Activated naive CD8-positive, alpha-beta T cell treated with anti-CD3 and anti-CD28 coated beads, Interleukin-2, amount 50 U/mL, for 24 hours (primary cell): ENCODE data around the gene PUS7L.

Source experiments
- ATAC-seq: fragments of 150-1000 bp; cut with Tn5 transposase; one replicate; pipeline ENCODE4 v1.10.0; 2021
- DNase-seq: peaks from one replicate; pipeline ENCODE4 v3.0.0; 2021
- H3K27ac Mint-ChIP-seq: one replicate; pipeline ENCODE4 v1.8.0; 2021; ENCODE audit warnings: mild to moderate bottlenecking, mixed read lengths
- H3K27me3 Mint-ChIP-seq: one replicate; pipeline ENCODE4 v1.8.0; 2021; ENCODE audit warnings: mixed read lengths
- H3K36me3 Mint-ChIP-seq: one replicate; pipeline ENCODE4 v1.8.0; 2021; ENCODE audit warnings: low read depth, mixed read lengths
- H3K4me1 Mint-ChIP-seq: one replicate; pipeline ENCODE4 v1.8.0; 2021; ENCODE audit warnings: mixed read lengths
- H3K4me3 Mint-ChIP-seq: one replicate; pipeline ENCODE4 v1.8.0; 2021; ENCODE audit warnings: mild to moderate bottlenecking, moderate library complexity, mixed read lengths
- H3K9me3 Mint-ChIP-seq: one replicate; pipeline ENCODE4 v1.8.0; 2021; ENCODE audit warnings: mixed read lengths

Gene PUS7L, protein sequence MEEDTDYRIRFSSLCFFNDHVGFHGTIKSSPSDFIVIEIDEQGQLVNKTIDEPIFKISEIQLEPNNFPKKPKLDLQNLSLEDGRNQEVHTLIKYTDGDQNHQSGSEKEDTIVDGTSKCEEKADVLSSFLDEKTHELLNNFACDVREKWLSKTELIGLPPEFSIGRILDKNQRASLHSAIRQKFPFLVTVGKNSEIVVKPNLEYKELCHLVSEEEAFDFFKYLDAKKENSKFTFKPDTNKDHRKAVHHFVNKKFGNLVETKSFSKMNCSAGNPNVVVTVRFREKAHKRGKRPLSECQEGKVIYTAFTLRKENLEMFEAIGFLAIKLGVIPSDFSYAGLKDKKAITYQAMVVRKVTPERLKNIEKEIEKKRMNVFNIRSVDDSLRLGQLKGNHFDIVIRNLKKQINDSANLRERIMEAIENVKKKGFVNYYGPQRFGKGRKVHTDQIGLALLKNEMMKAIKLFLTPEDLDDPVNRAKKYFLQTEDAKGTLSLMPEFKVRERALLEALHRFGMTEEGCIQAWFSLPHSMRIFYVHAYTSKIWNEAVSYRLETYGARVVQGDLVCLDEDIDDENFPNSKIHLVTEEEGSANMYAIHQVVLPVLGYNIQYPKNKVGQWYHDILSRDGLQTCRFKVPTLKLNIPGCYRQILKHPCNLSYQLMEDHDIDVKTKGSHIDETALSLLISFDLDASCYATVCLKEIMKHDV

DNA sequence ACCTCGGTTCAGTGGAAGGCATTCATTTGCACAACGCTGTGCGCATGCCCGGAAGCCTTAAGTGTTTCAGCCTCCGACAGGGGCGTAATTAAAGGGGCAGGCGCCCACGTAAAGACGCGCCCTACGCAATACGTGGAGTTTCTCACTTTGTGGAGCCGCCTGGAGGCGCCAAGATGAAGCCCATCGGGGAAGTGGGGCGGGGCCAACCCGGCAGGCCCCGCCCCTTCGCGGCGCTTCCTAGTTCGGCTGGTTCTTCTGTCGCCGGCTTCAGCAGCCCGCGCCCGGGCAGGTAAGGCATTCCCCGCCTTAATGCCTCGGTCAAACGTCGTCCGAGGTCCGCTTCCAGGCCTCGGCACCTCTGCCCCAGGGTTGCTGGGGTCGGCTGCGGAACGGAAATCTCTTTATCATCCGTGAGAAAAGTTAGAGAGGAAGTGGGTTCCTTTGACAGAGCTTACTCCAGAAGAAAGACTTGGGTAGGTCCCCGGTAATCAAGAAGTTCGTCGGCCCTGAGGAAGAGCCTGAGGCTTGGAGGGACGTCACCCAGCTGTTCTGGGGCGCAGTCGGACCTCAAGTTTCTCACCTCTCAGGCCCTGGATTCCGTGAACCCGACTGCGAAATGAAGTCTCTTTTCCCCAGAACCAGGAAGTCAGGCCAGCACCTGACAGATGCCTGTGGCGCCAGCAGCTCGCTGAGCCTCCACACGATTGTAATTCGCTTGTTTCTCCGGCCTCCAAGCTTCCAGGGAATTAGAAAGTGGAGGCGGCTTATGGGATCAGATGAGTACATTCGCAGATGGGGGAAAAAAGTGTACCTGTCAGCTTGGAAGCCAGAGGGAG lies at the start of gene PUS7L, which contains the start of gene IRAK4:
Gene PUS7L, minus strand, starts transcription at position 63 of the 836 bp plus-strand sequence. CDS start 3,545 bp downstream, outside the sequence.
Gene IRAK4, plus strand, starts transcription at position 224 of the 836 bp plus-strand sequence. CDS start 9,161 bp downstream, outside the sequence.
- Mint-ChIP-seq H3K27ac (peak within 1 kb of the TSS; percentile 97), H3K36me3 (peaks cover 29% of the 10 kb centered on the region), H3K4me1 (peaks cover 68% of the 10 kb centered on the region), H3K4me3 (peak within 1 kb of the TSS; percentile 81), H3K9me3 (peaks cover 5% of the 10 kb centered on the region), H3K27me3 (no peaks in the 10 kb centered on the region)
- peak; percentile 96 for ATAC-seq
- DNase-seq: peak; percentile 93

- Mint-ChIP-seq H3K9me3 (no peaks in the 10 kb centered on the region), H3K27ac (peak overlapping the region; percentile 100), H3K4me1 (peaks cover 51% of the 10 kb centered on the region), H3K4me3 (peak overlapping the region; percentile 99), H3K36me3 (peaks cover 11% of the 10 kb centered on the region), H3K27me3 (peaks cover 1% of the 10 kb centered on the region)
- DNase-seq (no peak), ATAC-seq (no peak)
These were observed 48.8 kb upstream of the PUS7L start for GRCh38 chr12:43807386-43807785.

- Mint-ChIP-seq H3K36me3 (peaks cover 16% of the 10 kb centered on the region), H3K9me3 (no peaks in the 10 kb centered on the region), H3K27ac (peak overlapping the region; percentile 100), H3K4me3 (peak overlapping the region; percentile 99), H3K4me1 (peaks cover 53% of the 10 kb centered on the region), H3K27me3 (peaks cover 1% of the 10 kb centered on the region)
- DNase-seq (no peak), ATAC-seq (no peak)
These were observed 48.1 kb upstream of the PUS7L start for GRCh38 chr12:43806737-43807072.

GRCh38 chr12:43805860-43806736 lies 47.5 kb upstream of the PUS7L start, which contains the start of gene TWF1:
TSS of gene TWF1 (minus strand) at chr12:43806317. CDS start at chr12:43806245, 72 bp downstream.
- DNase-seq (peak; percentile 93), ATAC-seq (peak; percentile 96)
- peaks cover 1% of the 10 kb centered on the region for H3K27me3 Mint-ChIP-seq
- H3K36me3 Mint-ChIP-seq: peaks cover 17% of the 10 kb centered on the region
- H3K9me3 Mint-ChIP-seq: no peaks in the 10 kb centered on the region
- H3K27ac Mint-ChIP-seq: peak within 1 kb of the TSS; percentile 100
- peak within 1 kb of the TSS; percentile 99 for H3K4me3 Mint-ChIP-seq
- peaks cover 48% of the 10 kb centered on the region for H3K4me1 Mint-ChIP-seq

GRCh38 chr12:43805149-43805859 lies 46.7 kb upstream of the PUS7L start:
- peaks cover 23% of the 10 kb centered on the region for H3K36me3 Mint-ChIP-seq
- no peaks in the 10 kb centered on the region for H3K9me3 Mint-ChIP-seq
- no peak for DNase-seq
- H3K4me3 Mint-ChIP-seq: peak overlapping the region; percentile 99
- ATAC-seq: no peak
- H3K4me1 Mint-ChIP-seq: peaks cover 45% of the 10 kb centered on the region
- H3K27ac Mint-ChIP-seq: peak overlapping the region; percentile 88
- H3K27me3 Mint-ChIP-seq: peaks cover 1% of the 10 kb centered on the region

DNA sequence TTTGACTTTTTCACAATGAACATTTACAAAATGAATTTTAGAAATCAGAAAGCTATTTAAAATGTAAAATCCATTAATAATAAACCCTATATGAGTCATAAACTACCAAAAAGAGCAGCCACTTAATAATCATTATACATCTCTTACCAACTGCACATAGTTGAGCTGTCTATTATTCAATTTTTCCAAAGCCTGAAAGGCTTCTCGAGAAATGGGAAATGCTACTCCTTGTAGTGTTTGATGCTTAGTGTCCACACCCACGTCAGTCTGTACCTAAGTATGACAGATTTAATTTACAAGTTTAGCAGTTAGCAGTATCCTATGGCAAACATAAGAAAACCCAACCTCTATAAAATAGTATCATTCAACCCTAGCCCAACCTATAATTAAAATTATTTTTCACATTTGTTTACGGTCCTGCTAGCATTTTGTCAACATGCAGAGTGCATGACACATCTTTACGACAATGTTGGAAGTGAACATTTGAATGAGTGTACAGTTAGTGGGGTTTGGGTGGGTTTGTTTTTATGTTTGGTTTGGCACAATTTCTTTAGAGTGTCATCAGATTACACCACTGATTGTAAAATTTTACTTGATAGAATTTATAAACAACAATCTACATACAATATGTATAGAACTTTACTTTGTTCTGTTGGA lies 39.1 kb upstream of the PUS7L start:
- H3K9me3 Mint-ChIP-seq: no peaks in the 10 kb centered on the region
- peaks cover 16% of the 10 kb centered on the region for H3K4me1 Mint-ChIP-seq
- H3K27ac Mint-ChIP-seq: peak overlapping the region; percentile 46
- ATAC-seq (peak; percentile 52), DNase-seq (no peak)
- no peak overlapping the region for H3K4me3 Mint-ChIP-seq
- peaks cover 45% of the 10 kb centered on the region for H3K36me3 Mint-ChIP-seq
- H3K27me3 Mint-ChIP-seq: no peaks in the 10 kb centered on the region

GRCh38 chr12:43795716-43796280 lies 37.2 kb upstream of the PUS7L start:
- no peak overlapping the region for H3K4me3 Mint-ChIP-seq
- peaks cover 11% of the 10 kb centered on the region for H3K4me1 Mint-ChIP-seq
- peak overlapping the region; percentile 4 for H3K27ac Mint-ChIP-seq
- no peaks in the 10 kb centered on the region for H3K9me3 Mint-ChIP-seq
- DNase-seq (no peak), ATAC-seq (no peak)
- H3K36me3 Mint-ChIP-seq: peaks cover 40% of the 10 kb centered on the region
- no peaks in the 10 kb centered on the region for H3K27me3 Mint-ChIP-seq

DNA sequence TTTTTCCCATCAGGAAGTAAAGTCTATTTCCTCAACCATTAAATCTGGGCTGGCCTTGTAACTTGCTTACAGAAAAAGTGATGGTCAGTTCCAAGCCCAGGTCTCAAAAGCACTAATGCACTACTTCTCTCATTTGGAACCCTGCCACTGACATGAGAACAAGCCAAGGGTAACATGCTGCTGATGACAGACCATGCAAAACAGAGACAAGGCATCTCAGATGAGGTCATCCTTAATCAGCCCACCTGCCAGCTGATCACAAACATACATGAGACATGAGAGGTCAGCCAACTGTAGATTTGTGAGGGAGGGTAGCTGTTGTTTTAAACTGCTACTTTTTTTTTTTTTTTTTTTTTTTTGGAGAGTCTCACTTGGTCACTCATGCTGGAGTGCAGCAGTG lies 31.4 kb upstream of the PUS7L start:
- no peaks in the 10 kb centered on the region for H3K4me1 Mint-ChIP-seq
- DNase-seq (no peak), ATAC-seq (no peak)
- H3K9me3 Mint-ChIP-seq: no peaks in the 10 kb centered on the region
- H3K4me3 Mint-ChIP-seq: no peak overlapping the region
- no peaks in the 10 kb centered on the region for H3K27me3 Mint-ChIP-seq
- peaks cover 25% of the 10 kb centered on the region for H3K36me3 Mint-ChIP-seq
- H3K27ac Mint-ChIP-seq: no peak overlapping the region

DNA sequence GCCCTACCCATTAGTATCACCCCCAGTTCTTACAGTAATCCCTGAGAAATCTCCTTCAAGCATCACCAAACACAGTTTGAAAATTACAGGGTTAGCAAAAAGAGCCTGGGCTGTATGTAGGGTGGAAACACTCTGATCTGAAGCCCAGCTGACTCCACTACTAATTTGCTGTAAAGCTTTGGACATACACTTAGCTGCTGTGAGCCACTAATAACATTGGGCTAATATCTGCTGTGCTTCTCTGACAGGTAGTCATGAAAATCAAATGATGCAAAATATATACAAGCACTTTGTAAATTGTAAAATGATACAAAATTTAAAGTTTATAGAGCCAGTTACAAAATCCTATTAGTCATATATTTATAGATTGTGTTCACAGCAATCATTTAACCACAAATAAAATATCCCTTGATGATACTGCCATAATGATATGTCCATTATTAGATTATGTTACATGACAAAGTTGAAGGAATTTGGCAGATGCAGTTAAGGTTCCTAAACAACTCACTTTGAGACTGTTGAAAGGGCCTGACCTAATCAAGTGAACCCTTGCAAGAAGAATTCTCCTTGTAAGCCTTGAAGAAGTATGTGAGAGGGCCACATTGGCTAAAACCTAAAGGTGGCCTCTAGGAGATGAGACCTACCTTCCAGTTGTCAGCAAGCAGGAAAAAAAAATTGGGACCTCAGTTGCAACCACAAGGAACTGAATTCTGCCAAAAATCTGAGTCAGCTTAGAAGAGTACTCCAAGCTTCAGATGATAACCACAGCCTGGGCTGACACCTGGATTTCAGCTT lies 28.5 kb upstream of the PUS7L start:
- H3K27me3 Mint-ChIP-seq: no peaks in the 10 kb centered on the region
- no peak overlapping the region for H3K4me3 Mint-ChIP-seq
- peaks cover 31% of the 10 kb centered on the region for H3K36me3 Mint-ChIP-seq
- no peaks in the 10 kb centered on the region for H3K9me3 Mint-ChIP-seq
- ATAC-seq (no peak), DNase-seq (no peak)
- H3K4me1 Mint-ChIP-seq: no peaks in the 10 kb centered on the region
- H3K27ac Mint-ChIP-seq: no peak overlapping the region

- no peak overlapping the region for H3K27ac Mint-ChIP-seq
- no peaks in the 10 kb centered on the region for H3K4me1 Mint-ChIP-seq
- DNase-seq (no peak), ATAC-seq (peak; percentile 77)
- H3K36me3 Mint-ChIP-seq: peaks cover 21% of the 10 kb centered on the region
- H3K27me3 Mint-ChIP-seq: no peaks in the 10 kb centered on the region
- H3K9me3 Mint-ChIP-seq: no peaks in the 10 kb centered on the region
- no peak overlapping the region for H3K4me3 Mint-ChIP-seq
These were observed 17.9 kb upstream of the PUS7L start for GRCh38 chr12:43776498-43776897.

GRCh38 chr12:43766291-43766690 lies 7.7 kb upstream of the PUS7L start:
- peaks cover 29% of the 10 kb centered on the region for H3K36me3 Mint-ChIP-seq

DNA sequence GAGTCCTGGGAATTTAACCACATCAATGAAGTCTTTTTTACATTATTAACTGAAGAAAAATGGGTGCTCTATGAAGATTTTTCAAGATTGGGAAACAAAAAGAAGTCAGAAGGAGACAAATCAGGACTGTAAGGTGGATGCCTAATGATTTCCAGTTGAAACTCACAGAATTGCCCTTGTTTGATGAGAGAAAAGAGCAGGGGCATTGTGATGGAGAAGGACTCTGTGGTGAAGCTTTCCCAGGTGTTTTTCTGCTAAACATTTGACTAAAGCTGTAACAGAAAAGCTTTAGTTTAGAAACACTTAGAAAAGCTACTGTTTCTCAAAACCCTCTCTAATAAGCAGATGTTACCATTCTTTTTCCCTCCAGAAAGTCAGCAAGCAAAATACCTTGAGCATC lies 5.9 kb upstream of the PUS7L start:
- no peaks in the 10 kb centered on the region for H3K9me3 Mint-ChIP-seq
- DNase-seq: no peak
- no peak for ATAC-seq
- H3K27ac Mint-ChIP-seq: no peak overlapping the region
- H3K4me3 Mint-ChIP-seq: no peak overlapping the region
- peaks cover 35% of the 10 kb centered on the region for H3K4me1 Mint-ChIP-seq
- H3K36me3 Mint-ChIP-seq: peaks cover 17% of the 10 kb centered on the region
- no peaks in the 10 kb centered on the region for H3K27me3 Mint-ChIP-seq

More at GRCh38 chr12:43766291-43766690, 7.7 kb upstream of the PUS7L start:
- DNase-seq (no peak), ATAC-seq (no peak)
- H3K9me3 Mint-ChIP-seq: no peaks in the 10 kb centered on the region
- H3K27ac Mint-ChIP-seq: no peak overlapping the region
- H3K4me3 Mint-ChIP-seq: no peak overlapping the region
- H3K27me3 Mint-ChIP-seq: no peaks in the 10 kb centered on the region
- H3K4me1 Mint-ChIP-seq: peaks cover 22% of the 10 kb centered on the region
